HCT116 (cell line): ENCODE results near the gene ATP6V1B1. TPM values are rescaled to one million over a fixed set of nuclear protein-coding genes. Genes with fewer than 3 reads are reported as not detected.

Source experiments
- ATAC-seq: fragments of 200-7000 bp; cut with Tn5 transposase; 2 replicates; pipeline ENCODE4 v1.9.1; 2020; ENCODE audit warnings: mild to moderate bottlenecking, moderate library complexity
- BruUV-seq: library from RNA; stranded (reverse); fragments of 400-500 nt; replicated peaks from 2 replicates; lab custom pipeline; 2021; lab: Mats Ljungman, UMichigan
- CTCF ChIA-PET: fragments of 300-600 bp; sonication (Branson Sonifier 250); formaldehyde crosslinking; loops from one replicate; lab custom pipeline; 2021; ENCODE audit warnings: antibody characterized with exemption; lab: Charles Lee
- POLR2A ChIA-PET: fragments of 300-600, 350-600 bp; sonication (Branson Sonifier 250); formaldehyde crosslinking; loops from one replicate; lab custom pipeline; 2021; ENCODE audit warnings: antibody characterized with exemption; lab: Charles Lee
- RAD21 ChIA-PET, 2 experiments: fragments of 300-600 bp; sonication (Branson Sonifier 250); formaldehyde crosslinking; loops; one replicate each; lab custom pipeline; 2023; ENCODE audit warnings: low total read pairs in 2 of 2; ENCODE audit not compliant: uncharacterized antibody in 2 of 2, unreplicated experiment in 2 of 2, low non-redundant PET in 1 of 2; lab: Charles Lee
- DNase-seq: peaks from one replicate; pipeline ENCODE4 v3.0.0-alpha.2; 2010; ENCODE audit warnings: low read depth, low spot score
- H2AFZ ChIP-seq: fragments of 200-600 bp; shearing (Covaris generic), sonication (generic); 2 replicates; pipeline ENCODE4 v1.6.1; 2017; ENCODE audit warnings: low read depth, mixed run types, mixed read lengths, antibody characterized with exemption, low read length; ENCODE audit not compliant: poor library complexity, severe bottlenecking
- H3K27ac ChIP-seq: 2 replicates; pipeline ENCODE4 v1.5.1; 2012; ENCODE audit warnings: low read depth, low read length
- H3K27me3 ChIP-seq: fragments of 200-600 bp; sonication (generic); 2 replicates; pipeline ENCODE4 v1.6.1; 2016; ENCODE audit warnings: mixed run types, low read length, mixed read lengths; ENCODE audit not compliant: insufficient read depth
- H3K36me3 ChIP-seq, 2 experiments: fragments of 200-500 bp in 1 of 2; fragments of 200-600 bp in 1 of 2; sonication (Bioruptor generic) in 1 of 2; sonication (generic) in 1 of 2; 2 replicates each; pipeline versions ENCODE4 v1.5.1 to v1.6.1; 2014 to 2016; ENCODE audit warnings: low read length in 2 of 2, inconsistent platforms in 1 of 2, mixed read lengths in 1 of 2, mixed run types in 1 of 2; ENCODE audit not compliant: insufficient read depth in 2 of 2, control insufficient read depth in 1 of 2
- H3K4me1 ChIP-seq, 2 experiments: fragments of 200-600 bp in 1 of 2; sonication (generic) in 1 of 2; 2 replicates each; pipeline versions ENCODE4 v1.5.1 to v1.6.1; 2012 to 2017; ENCODE audit warnings: low read length in 2 of 2, inconsistent platforms in 1 of 2, mild to moderate bottlenecking in 1 of 2, mixed read lengths in 1 of 2, mixed run types in 1 of 2, moderate library complexity in 1 of 2; ENCODE audit not compliant: insufficient read depth in 2 of 2, control insufficient read depth in 1 of 2
- H3K4me2 ChIP-seq: fragments of 200-600 bp; sonication (generic); 2 replicates; pipeline ENCODE4 v1.6.1; 2017; ENCODE audit warnings: mixed run types, low read length, mixed read lengths
- H3K4me3 ChIP-seq, 2 experiments: fragments of 200-600 bp in 1 of 2; sonication (generic) in 1 of 2; replicated peaks in 1 of 2; 2 replicates each; pipeline ENCODE4 v1.5.1; 2011 to 2016; ENCODE audit warnings: low read length in 2 of 2, control low read depth in 1 of 2, low read depth in 1 of 2, mild to moderate bottlenecking in 1 of 2, mixed read lengths in 1 of 2, mixed run types in 1 of 2
- H3K79me2 ChIP-seq: fragments of 200-600 bp; sonication (generic); 2 replicates; pipeline ENCODE4 v1.6.1; 2017; ENCODE audit warnings: mild to moderate bottlenecking, mixed run types, low read length, moderate library complexity, mixed read lengths; ENCODE audit not compliant: insufficient read depth
- H3K9ac ChIP-seq: fragments of 200-600 bp; sonication (generic); 2 replicates; pipeline ENCODE4 v1.6.1; 2016; ENCODE audit warnings: low read length, mixed read lengths
- H3K9me2 ChIP-seq: fragments of 200-600 bp; sonication (generic), shearing (Covaris generic); 2 replicates; pipeline ENCODE4 v1.6.1; 2017; ENCODE audit warnings: mixed run types, mild to moderate bottlenecking, moderate library complexity; ENCODE audit not compliant: insufficient read depth
- H3K9me3 ChIP-seq, 2 experiments: fragments of 200-500 bp in 1 of 2; fragments of 200-600 bp in 1 of 2; sonication (Bioruptor generic) in 1 of 2; sonication (generic) in 1 of 2; 2 replicates each; pipeline ENCODE4 v1.6.1; 2014 to 2017; ENCODE audit warnings: low read length in 2 of 2, mixed read lengths in 2 of 2, inconsistent platforms in 1 of 2, low read depth in 1 of 2, mild to moderate bottlenecking in 1 of 2, mixed run types in 1 of 2, moderate library complexity in 1 of 2; ENCODE audit not compliant: control insufficient read depth in 1 of 2, insufficient read depth in 1 of 2
- H4K20me1 ChIP-seq: fragments of 200-600 bp; sonication (generic), shearing (Covaris generic); 2 replicates; pipeline ENCODE4 v1.6.1; 2017; ENCODE audit warnings: mixed run types, mild to moderate bottlenecking, moderate library complexity; ENCODE audit not compliant: insufficient read depth
- CBX3 ChIP-seq: IDR thresholded peaks from 2 replicates; pipeline ENCODE4 v1.6.1; 2012; ENCODE audit warnings: low read depth
- CEBPB ChIP-seq: IDR thresholded peaks from 2 replicates; pipeline ENCODE4 v1.6.1; 2012; ENCODE audit warnings: low read depth
- CTCF ChIP-seq, 3 experiments: fragments of 200-600 bp in 1 of 3; sonication (generic) in 1 of 3; IDR thresholded peaks in 2 of 3; conservative IDR thresholded peaks in 1 of 3; 2 replicates each; pipeline ENCODE4 v1.5.1; 2012 to 2017; ENCODE audit warnings: low read depth in 2 of 3, low read length in 2 of 3, antibody characterized with exemption in 1 of 3, borderline replicate concordance in 1 of 3, control low read depth in 1 of 3, mild to moderate bottlenecking in 1 of 3, mixed read lengths in 1 of 3, mixed run types in 1 of 3, moderate library complexity in 1 of 3; ENCODE audit not compliant: insufficient read depth in 1 of 3
- EGR1 ChIP-seq: IDR thresholded peaks from 2 replicates; pipeline ENCODE4 v1.6.1; 2012; ENCODE audit warnings: low read depth
- ELF1 ChIP-seq: IDR thresholded peaks from 2 replicates; pipeline ENCODE4 v1.6.1; 2012; ENCODE audit warnings: low read depth, borderline replicate concordance
- EZH2 ChIP-seq: fragments of 200-600 bp; sonication (generic); IDR thresholded peaks from 2 replicates; pipeline ENCODE4 v1.6.1; 2017; ENCODE audit warnings: antibody characterized with exemption, mixed run types
- FOSL1 ChIP-seq: IDR thresholded peaks from 2 replicates; pipeline ENCODE4 v1.6.1; 2012; ENCODE audit warnings: low read depth
- JUND ChIP-seq: IDR thresholded peaks from 2 replicates; pipeline ENCODE4 v1.6.1; 2012
- MAX ChIP-seq: IDR thresholded peaks from 2 replicates; pipeline ENCODE4 v1.6.1; 2012
- POLR2A ChIP-seq: IDR thresholded peaks from 2 replicates; pipeline ENCODE4 v1.7.0; 2011; ENCODE audit warnings: borderline replicate concordance; ENCODE audit not compliant: insufficient read depth, insufficient read length; ENCODE audit errors: extremely low read depth
- POLR2AphosphoS5 ChIP-seq: IDR thresholded peaks from 2 replicates; pipeline ENCODE4 v1.6.1; 2011; ENCODE audit warnings: mild to moderate bottlenecking, low read depth, low read length, moderate library complexity
- RAD21 ChIP-seq: IDR thresholded peaks from 2 replicates; pipeline ENCODE4 v1.6.1; 2012; ENCODE audit warnings: low read depth, mild to moderate bottlenecking
- REST ChIP-seq: IDR thresholded peaks from 2 replicates; pipeline ENCODE4 v1.6.1; 2012; ENCODE audit warnings: low read depth
- SIN3A ChIP-seq: IDR thresholded peaks from 2 replicates; pipeline ENCODE4 v1.6.1; 2012; ENCODE audit warnings: low read depth
- SRF ChIP-seq: IDR thresholded peaks from 2 replicates; pipeline ENCODE4 v1.6.1; 2012; ENCODE audit warnings: low read depth
- TCF7L2 ChIP-seq: IDR thresholded peaks from 2 replicates; pipeline ENCODE4 v1.7.0; 2011; ENCODE audit warnings: borderline replicate concordance, inconsistent platforms; ENCODE audit not compliant: insufficient read depth, insufficient read length; ENCODE audit errors: extremely low read depth
- YY1 ChIP-seq: IDR thresholded peaks from 2 replicates; pipeline ENCODE4 v1.6.1; 2011; ENCODE audit warnings: low read length, low read depth, moderate library complexity, mild to moderate bottlenecking; ENCODE audit not compliant: insufficient replicate concordance; ENCODE audit errors: extremely low read depth
- ZBTB33 ChIP-seq: IDR thresholded peaks from 2 replicates; pipeline ENCODE4 v1.6.1; 2011; ENCODE audit warnings: mild to moderate bottlenecking, low read length, moderate library complexity; ENCODE audit not compliant: insufficient replicate concordance; ENCODE audit errors: extremely low read depth
- ZFX ChIP-seq: fragments of 450-650 bp; IDR thresholded peaks from 2 replicates; pipeline ENCODE4 v1.6.1; 2017
- ZNF274 ChIP-seq: fragments of 200-500 bp; sonication (Bioruptor generic); IDR thresholded peaks from 2 replicates; pipeline ENCODE4 v1.6.1; 2014; ENCODE audit warnings: mild to moderate bottlenecking, low read depth, low read length, inconsistent platforms
- intact Hi-C: fragments of 100-400 bp; cut with micrococcal nuclease; formaldehyde crosslinking; loops from 2 replicates; pipeline ENCODE4 v1.10.0; 2022
- total RNA-seq: library from RNA; stranded (reverse); gene quantifications from one replicate; pipeline ENCODE4 v1.2.1, GENCODE V29; 2021; ENCODE audit not compliant: unreplicated experiment

Gene ATP6V1B1
- total RNA-seq, 1 experiment from 2014 or later: 0.74 TPM

GRCh38 chr2:70991142-70991541 is 55.4 kb downstream of the ATP6V1B1 start:
- intact Hi-C loops: no loop called here
- CTCF ChIA-PET: no interaction called here

More at GRCh38 chr2:70991142-70991541, 55.4 kb downstream of the ATP6V1B1 start:
- Histone ChIP-seq H3K9me2 (no peaks in the 10 kb centered on the region), H3K79me2 (peaks cover 24% of the 10 kb centered on the region), H4K20me1 (no peaks in the 10 kb centered on the region), H2AFZ (no peak overlapping the region), H3K9me3 (no peaks in the 10 kb centered on the region), H3K27me3 (no peaks in the 10 kb centered on the region), H3K4me1 (peaks cover 13 to 22% of the 10 kb centered on the region in 2 experiments; a peak in 3 of 4 replicates), H3K36me3 (peaks cover 23 to 28% of the 10 kb centered on the region in 2 experiments; a peak in 3 of 4 replicates), H3K9ac (no peak overlapping the region), H3K4me3 (no peak overlapping the region), H3K27ac (no peak overlapping the region), H3K4me2 (no peak overlapping the region)
- POLR2A ChIA-PET: no interaction called here
- RAD21 ChIA-PET: no interaction called here
- no peak for TF ChIP-seq EGR1
- no peak for TF ChIP-seq JUND
- TF ChIP-seq CBX3: no peak
- no peak for TF ChIP-seq POLR2AphosphoS5
- TF ChIP-seq TCF7L2: no peak
- TF ChIP-seq ELF1: no peak
- TF ChIP-seq REST: no peak
- no peak for TF ChIP-seq YY1
- TF ChIP-seq SRF: no peak
- TF ChIP-seq RAD21: no peak
- no peak for TF ChIP-seq CTCF (IDR thresholded peaks at IDR 0.05 in 2 of 3, conservative IDR thresholded peaks at IDR 0.05 in 1 of 3; ENCODE audit: borderline replicate concordance in 1 of 3, insufficient read depth in 1 of 3, low read depth in 2 of 3, low read length in 2 of 3)
- no peak for TF ChIP-seq ZBTB33
- TF ChIP-seq POLR2A: no peak
- TF ChIP-seq FOSL1: no peak
- TF ChIP-seq EZH2: no peak
- no peak for TF ChIP-seq CEBPB
- no peak for TF ChIP-seq ZNF274
- no peak for TF ChIP-seq SIN3A
- no peak for TF ChIP-seq ZFX
- TF ChIP-seq MAX: no peak
- ATAC-seq: no peak
- no TSS peak for BruUV-seq
- DNase-seq: no peak
